NCI-H2196 (cell line): ENCODE results near the gene AHNAK2.
"Not testable (repeated sequence)": the region's sequence is repeated elsewhere in the genome, so short reads cannot be mapped to it uniquely, and the experiment has no call there.

ENCODE experiments used
- DNase-seq: peaks from one replicate; lab custom pipeline; 2025; ENCODE audit not compliant: unreplicated experiment; lab: John Stamatoyannopoulos, UW

The AHNAK2 gene

GRCh38 chr14:104954746-104955395 is 23.3 kb downstream of the AHNAK2 start:
- no peak for DNase-seq

GRCh38 chr14:104953896-104954656 is 24.1 kb downstream of the AHNAK2 start:
- DNase-seq, result no peak

GRCh38 chr14:104953097-104953496 is 25.1 kb downstream of the AHNAK2 start:
- no peak for DNase-seq

- DNase-seq, result not testable (repeated sequence)
These were observed 26.1 kb downstream of the AHNAK2 start for GRCh38 chr14:104951863-104952657.

GRCh38 chr14:104950701-104951100 is 27.5 kb downstream of the AHNAK2 start:
- not testable (repeated sequence) for DNase-seq

- no peak for DNase-seq
These were observed 28.2 kb downstream of the AHNAK2 start for GRCh38 chr14:104950021-104950420.

- not testable (repeated sequence) for DNase-seq
These were observed 28.7 kb downstream of the AHNAK2 start for GRCh38 chr14:104949406-104949955.

GRCh38 chr14:104948736-104949031 is 29.5 kb downstream of the AHNAK2 start:
- no peak for DNase-seq

- not testable (repeated sequence) for DNase-seq
These were observed 30.1 kb downstream of the AHNAK2 start for GRCh38 chr14:104947881-104948735.

GRCh38 chr14:104947201-104947600 is 31.0 kb downstream of the AHNAK2 start:
- DNase-seq, result not testable (repeated sequence)

GRCh38 chr14:104945986-104946965 is 31.9 kb downstream of the AHNAK2 start:
- DNase-seq, result not testable (repeated sequence)

GRCh38 chr14:104945266-104945665 is 32.9 kb downstream of the AHNAK2 start:
- DNase-seq, result not testable (repeated sequence)

GRCh38 chr14:104944436-104945205 is 33.6 kb downstream of the AHNAK2 start:
- DNase-seq, result not testable (repeated sequence)

- not testable (repeated sequence) for DNase-seq
These were observed 34.2 kb downstream of the AHNAK2 start for GRCh38 chr14:104944016-104944308.

- DNase-seq, result not testable (repeated sequence)
These were observed 34.8 kb downstream of the AHNAK2 start for GRCh38 chr14:104943216-104944015.

- DNase-seq, result no peak
These were observed 35.6 kb downstream of the AHNAK2 start for GRCh38 chr14:104942586-104942985.

GRCh38 chr14:104941508-104942365 is 36.4 kb downstream of the AHNAK2 start:
- no peak for DNase-seq
